A673 (cell line): Measurements from ENCODE around the gene SNCB.

Experiments
- CTCF ChIP-seq: fragments of 300-800, 200-600 bp; sonication (generic); conservative IDR thresholded peaks from 2 replicates; pipeline ENCODE4 v1.5.1; 2017; ENCODE audit warnings: low read depth, mild to moderate bottlenecking, antibody characterized with exemption, low read length, moderate library complexity, mixed read lengths
- EZH2 ChIP-seq: fragments of 200-600 bp; sonication (generic); IDR thresholded peaks from 2 replicates; pipeline ENCODE4 v1.6.1; 2017; ENCODE audit warnings: borderline replicate concordance, low read depth, mild to moderate bottlenecking, mixed read lengths, antibody characterized with exemption, low read length; ENCODE audit not compliant: poor library complexity, severe bottlenecking

- TF ChIP-seq CTCF (no peak), EZH2 (no peak)
Measured at GRCh38 chr5:176612008-176612407, 18.3 kb downstream of the SNCB start.
